ENCODE measurements around the gene SLC30A9.
A peak's percentile ranks its signal among the peaks of the same experiment; 100 is the strongest.

Gene SLC30A9

DNA sequence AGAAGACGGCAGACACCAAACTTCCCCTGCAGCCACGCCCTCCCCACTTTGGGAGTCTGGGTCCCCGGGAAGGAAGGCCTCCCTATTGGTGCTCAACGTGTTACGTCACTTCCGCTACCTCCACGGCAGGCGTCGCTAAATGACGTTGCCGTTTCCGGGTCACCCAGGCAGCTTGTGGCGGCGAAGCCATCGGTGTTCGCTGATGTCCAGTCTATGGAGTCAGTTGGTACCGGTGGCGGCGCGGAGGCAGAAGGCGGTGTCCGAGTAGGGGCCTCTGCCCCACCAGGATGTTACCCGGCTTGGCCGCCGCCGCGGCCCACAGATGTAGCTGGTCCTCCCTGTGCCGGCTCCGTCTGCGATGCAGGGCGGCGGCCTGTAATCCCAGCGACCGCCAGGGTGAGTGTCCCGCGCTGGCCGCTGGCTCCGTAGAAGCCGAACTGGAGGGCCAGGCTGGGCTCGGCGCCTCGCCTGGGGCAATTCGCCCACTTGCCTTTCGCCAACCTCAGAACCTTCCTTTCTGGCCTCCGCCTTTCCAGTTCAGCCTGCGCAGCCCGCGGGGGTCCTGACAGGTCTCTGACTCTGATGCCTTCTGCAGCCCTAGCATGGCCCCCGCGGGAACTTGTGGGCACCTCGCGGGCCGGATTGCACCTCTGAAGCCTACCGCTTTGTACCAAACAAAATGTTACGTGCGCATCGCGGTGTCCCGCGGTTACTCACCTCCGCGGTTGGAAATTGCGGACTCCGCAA lies at the start of gene SLC30A9:
Gene SLC30A9 (plus strand): TSS at position 166 of the 747 bp plus-strand sequence. CDS start 122 bp downstream, at position 288.
- peak; percentile 90 for DNase-seq

DNA sequence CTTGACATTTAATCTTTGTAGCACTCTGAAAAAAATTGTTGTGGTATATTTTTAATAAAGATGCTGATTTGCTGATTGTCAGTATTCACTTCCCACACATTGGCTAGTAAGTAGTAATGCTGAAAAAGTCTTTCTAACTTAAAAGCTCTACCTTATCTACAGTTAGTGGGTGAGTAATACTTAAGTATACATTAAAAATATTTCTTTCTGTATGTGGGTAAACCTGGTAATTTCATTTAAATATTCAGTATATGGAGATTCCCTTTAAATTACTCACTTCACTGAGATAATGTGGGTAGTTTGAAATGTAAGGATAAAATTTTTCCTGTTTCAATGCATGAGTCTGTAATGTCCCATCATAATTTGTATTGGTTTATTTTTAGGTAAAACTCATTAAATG lies 49.5 kb upstream of the SLC30A9 start:
- DNase-seq: no peak

DNA sequence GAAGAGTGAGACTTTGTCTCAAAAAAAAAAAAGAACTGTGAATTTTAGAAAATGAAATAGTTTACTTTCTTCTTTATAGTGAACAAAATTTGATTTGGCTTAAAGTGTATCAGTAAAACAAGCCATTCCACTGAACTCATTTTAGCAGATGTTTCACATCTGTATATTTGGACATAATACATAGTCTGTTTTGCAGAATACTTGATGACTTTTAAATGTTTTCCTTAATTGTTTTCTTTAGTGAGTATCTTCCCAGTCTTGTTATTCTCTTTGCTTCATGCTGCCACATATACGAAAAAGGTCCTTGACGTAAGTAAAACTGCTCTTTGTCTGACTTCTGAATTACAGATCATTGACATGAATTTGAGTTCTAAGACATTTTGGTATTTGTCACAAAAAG lies 46.8 kb upstream of the SLC30A9 start:
- DNase-seq: no peak

DNA sequence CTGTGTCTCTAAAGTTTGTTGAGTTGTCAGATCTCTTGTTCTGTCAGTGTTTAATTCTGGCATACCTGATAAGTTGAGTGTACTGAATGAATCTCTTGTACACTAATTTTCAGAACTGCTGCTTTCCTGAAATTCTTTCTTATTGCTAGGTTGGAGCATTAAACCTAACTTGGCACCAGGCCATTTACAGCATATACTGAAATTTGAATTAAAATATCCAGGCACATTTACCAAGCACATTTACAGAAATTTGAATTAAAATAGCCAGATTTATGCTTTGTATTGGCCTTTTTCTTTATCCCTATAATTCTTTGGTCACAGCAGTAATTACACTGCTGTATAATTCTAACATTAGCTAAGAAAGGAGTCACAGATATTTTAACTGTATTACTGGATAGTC lies 46.2 kb upstream of the SLC30A9 start:
- DNase-seq: no peak

DNA sequence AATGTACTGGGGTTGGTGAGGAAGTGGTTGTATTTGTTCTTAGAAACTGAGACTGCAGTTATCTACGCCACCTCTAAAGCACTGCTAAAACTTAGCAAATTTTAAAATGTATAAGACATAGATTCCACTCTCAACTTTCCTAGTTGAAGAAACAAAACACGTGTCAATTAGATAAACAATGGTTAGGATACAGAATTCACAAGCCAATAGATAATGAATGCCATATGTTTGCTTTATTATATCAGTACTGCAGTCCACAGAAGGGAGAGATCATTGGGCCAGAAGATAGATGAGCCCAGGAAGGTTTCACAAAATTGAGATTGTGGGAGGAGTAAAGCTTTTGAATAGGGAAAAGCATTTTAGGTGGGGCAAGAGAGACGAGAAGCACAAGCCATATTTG lies 40.8 kb upstream of the SLC30A9 start:
- DNase-seq: no peak

DNA sequence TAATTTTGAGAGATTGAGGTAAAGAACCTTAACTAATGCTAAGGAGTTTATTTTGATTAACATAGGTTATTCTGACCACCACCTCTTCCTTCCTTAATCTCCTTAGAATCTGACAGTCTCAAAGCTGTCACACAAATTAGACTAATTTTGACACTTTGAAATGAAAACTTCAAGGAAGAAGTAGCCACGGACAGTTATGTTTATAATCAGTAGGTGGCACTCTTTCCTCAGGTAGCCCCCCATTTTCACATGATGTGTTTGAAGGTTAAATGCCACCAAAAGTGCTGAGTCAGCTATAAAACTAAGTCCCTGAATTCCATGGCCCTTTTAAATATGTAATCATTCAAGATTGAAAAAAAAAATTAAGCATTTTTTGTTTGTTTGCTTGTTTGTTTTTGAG lies 32.7 kb upstream of the SLC30A9 start:
- no peak for DNase-seq

DNA sequence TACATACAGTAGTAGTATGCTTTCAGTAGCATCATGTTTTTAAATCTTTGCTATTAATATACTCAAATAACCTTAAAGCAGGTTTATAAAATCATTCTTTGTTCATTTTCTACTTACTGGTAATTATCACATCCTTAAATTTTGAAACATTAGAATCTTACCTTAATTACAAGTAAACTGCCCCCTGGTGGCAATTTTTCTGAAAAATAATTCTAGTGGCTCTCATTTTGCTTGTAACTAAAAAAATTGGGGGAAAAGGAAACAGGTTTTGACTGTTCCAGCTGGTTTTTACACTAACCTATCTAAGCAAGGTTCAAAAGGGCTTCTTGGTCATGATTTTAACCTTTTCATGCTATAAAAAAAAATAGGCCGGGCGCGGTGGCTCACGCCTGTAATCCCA lies 27.2 kb upstream of the SLC30A9 start:
- DNase-seq: no peak

DNA sequence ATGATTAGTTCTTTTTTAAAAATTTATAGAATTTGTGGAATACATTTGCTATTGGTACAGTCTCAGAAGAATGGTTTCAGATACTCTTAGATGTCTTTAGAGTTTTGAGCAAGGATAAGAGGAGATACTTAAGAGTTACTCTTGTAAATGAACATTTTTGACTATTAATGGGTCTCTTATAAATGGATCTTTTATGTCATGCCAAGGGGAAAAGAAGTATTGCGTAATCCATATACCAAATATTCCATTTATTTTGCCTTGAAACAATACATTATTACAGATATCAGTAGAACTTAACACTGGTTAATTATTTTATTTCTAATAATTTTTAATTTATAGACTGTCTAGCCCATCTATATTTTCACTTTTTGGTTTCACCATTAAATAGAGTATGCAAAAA lies 25.9 kb upstream of the SLC30A9 start:
- no peak for DNase-seq

DNA sequence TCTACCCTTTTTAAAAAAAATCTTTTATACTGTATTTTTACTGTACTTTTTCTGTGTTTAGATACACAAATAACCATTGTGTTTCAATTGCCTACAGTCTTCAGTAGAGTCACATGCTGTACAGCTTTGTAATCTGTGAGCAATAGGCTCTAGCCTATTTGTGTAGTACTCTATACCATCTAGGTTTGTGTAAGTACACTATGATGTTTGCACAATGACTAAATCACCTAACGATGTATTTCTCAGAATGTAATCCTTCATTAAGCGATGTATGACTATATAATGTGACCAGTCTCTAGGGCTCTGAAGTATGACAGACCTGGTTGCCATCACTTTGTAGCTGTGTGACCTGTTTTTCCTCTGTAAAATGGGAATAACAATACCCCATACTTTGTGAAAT lies 22.9 kb upstream of the SLC30A9 start:
- no peak for DNase-seq

DNA sequence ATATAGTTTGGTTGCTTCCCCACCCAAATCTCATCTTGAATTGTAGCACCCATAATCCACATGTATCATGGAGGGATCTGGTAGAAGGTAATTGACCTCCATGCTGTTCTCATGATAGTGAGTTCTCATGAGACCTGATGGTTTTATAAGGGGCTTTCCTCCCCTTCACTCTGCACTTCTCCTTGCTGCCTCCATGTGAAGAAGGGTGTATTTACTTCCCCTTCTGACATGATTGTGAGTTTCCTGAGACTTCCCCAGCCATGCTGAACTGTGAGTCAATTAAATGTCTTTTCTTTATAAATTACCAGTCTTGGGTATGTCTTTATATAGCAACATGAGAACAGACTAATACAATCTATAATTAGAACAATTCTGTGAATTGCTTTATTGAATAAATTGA lies 20.7 kb upstream of the SLC30A9 start:
- DNase-seq: no peak

DNA sequence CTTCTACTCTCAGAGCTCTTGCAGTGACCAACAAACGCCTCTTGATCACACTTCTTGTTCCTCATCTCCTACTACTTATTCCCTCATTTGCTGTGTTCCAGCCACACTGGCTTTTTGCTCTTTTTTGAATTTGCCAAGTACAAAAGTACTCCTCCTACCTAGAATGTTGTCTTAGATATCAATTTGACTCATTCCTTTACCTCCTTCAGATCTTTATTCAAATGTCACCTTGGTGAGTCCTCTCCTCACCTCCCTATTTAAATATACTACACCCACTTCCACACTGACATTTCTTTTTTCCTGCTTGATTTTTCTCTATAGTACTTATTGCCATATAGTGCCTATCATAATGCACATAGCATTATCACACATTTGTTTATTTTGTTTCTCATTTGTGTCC lies 15.0 kb upstream of the SLC30A9 start:
- DNase-seq: no peak

DNA sequence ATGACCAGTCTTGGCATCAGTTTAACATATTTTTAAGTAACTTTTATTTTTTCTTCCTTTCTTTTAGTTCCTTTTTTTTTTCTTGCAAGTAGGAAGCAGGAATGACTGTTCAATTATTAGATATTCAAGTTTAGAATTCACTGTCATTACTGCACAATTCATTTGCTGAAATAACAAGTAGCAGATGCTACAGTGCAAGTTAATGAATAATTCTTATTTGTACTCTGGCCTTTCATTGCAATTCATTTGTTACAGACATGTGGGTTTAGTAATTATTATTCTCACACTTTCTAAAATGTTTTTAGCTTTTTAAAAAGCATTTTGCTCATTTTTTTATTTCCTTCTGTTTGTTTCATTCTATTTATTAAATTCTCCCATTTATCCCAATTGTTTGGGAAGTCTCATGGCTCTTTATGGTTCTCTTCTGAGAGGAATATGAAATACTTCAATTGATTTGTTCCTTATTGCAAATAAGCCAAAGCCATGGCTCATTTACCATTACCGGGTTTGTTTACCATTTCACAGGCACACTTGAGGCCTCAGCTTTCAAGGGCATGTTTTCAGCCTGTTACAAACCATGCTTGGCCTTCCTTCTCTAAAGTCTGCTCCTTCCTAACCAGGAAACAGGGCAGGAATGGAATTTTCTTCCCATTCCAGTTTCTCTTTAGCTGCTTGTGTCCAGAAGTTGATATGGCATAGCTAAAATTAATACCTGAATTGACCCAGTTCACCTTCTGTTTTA lies 13.4 kb upstream of the SLC30A9 start:
- DNase-seq: peak; percentile 35

DNA sequence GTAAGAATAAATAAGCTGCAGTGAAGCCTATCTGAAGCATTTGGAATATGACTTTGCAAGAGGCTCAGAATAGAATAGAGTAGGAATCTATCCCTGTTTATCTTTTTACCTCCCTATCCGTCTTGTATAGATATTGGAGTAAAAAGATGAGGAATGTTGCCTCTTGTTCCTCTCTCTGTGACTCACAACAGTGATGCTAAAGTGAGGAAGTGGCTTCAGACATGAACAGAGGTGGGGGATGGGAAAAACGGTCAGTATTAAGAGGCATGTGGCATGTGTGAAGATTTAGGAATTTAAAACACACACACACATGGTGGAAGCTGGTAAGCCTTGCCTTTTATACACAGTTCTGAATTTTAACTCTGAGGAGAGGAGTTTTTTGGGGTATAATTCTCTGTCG lies 12.6 kb upstream of the SLC30A9 start:
- no peak for DNase-seq

DNA sequence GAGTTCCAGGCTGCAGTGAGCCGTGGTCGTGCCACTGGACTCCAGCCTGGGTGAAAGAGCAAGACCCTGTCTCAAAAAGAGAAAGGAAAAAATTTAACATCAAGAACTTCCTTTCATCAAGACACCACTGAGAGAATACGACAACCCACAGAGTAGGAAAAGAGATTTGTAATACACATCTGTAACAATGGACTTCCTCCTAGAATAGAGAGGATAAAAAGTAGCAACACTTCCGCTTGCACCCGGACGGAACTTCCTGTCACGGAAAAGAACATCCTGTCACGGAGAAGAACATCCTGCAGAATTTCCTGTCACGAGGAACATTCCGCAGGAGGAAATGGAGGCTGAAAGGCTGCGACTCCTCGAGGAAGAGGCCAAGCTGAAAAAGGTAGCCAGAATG lies 8.9 kb upstream of the SLC30A9 start, which contains the start of gene DCAF4L1:
Gene DCAF4L1 (plus strand): TSS at position 301 of the 400 bp plus-strand sequence. CDS start 37 bp downstream, at position 338.
- no peak for DNase-seq

DNA sequence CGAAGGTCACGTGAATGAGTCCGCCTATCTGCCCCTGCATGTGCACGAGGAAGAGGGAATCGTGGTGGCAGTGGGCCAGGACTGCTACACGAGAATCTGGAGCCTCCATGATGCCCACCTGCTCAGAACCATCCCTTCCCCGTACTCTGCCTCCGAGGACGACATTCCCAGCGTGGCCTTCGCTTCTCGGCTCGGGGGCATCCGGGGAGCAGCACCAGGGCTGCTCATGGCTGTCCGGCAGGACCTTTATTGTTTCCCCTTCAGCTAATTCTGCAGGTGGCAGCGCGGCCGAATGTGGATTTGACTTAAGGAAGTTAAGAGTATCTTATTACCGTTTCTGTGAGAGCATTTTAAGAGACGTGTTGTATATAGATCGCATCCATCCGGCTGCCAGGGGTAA lies 7.6 kb upstream of the SLC30A9 start:
- no peak for DNase-seq

DNA sequence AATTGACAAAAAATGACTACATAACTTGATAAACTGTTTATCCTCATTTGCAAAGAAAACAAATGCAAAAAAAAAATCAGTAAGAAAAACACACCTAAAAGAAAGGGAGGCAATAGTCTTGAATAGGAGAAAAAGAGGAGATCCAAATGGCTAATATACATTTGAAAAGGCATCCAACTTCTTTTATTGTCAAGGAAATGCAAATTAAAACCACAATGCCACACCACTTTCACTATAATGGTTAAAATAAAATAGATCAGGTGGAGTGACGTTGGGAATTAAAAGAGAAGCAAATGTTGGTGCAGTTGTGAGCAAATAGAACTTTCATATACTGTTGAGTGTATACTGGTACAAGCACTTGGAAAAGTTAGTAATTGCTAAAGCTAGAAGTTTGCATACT lies 5.2 kb upstream of the SLC30A9 start:
- DNase-seq: no peak

DNA sequence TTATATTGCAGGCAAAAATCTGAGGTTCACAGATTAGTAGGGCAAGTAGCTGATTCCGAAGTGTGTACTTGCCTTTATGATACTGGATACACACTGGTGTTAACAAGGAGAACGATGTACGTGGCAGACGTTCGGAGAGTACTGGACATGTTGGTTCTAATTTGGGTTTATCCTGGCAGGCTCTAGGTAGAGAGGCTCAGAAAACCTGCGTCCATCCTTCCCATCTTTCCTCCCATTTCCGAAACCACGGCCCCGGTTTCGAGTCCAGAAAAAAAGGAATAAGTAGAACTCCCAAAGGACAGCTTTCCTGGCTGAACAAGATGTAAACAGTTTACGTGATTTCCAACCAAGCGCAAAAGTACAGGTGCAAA lies 351 bp upstream of the SLC30A9 start:
- peak; percentile 25 for DNase-seq

DNA sequence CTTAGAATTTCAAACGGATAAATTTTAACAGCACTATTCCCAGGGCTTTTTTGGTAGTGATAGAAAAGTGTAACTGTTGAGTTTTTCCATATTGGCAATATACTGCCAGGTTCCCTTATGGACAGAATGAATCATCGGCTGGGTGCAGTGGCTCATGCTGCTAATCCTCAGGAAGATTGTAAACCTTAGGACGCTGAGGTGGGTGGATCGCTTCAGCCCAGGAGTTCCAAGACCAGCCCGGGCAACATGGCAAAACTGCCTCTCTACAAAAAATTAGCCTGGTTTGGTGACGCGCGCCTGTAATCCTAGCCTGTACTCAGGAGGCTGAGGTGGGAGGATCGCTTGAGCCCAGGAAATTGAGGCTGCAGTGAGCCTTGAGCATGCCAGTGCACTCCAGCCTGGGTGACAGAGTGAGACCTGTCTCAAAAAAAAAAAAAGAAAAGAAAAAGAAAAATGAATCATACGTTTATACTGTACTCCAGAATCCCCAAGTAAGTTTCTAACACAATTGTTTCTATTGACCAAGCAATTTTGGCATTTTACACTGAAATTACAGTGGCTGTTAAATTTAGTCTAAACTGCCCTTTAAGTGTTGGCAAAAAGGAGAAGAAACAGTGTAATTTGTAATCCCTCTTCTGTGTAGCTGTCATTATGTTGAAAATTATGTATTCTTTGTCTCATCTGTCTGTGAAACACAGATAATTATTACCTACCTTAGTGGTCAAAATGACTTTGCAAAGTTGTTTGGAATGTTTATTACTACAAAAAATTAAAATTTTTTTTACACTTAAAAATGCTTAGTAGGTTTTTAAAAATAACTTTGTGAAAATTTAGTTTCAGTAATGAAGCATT lies 1.8 kb downstream of the SLC30A9 start:
- no peak for DNase-seq

DNA sequence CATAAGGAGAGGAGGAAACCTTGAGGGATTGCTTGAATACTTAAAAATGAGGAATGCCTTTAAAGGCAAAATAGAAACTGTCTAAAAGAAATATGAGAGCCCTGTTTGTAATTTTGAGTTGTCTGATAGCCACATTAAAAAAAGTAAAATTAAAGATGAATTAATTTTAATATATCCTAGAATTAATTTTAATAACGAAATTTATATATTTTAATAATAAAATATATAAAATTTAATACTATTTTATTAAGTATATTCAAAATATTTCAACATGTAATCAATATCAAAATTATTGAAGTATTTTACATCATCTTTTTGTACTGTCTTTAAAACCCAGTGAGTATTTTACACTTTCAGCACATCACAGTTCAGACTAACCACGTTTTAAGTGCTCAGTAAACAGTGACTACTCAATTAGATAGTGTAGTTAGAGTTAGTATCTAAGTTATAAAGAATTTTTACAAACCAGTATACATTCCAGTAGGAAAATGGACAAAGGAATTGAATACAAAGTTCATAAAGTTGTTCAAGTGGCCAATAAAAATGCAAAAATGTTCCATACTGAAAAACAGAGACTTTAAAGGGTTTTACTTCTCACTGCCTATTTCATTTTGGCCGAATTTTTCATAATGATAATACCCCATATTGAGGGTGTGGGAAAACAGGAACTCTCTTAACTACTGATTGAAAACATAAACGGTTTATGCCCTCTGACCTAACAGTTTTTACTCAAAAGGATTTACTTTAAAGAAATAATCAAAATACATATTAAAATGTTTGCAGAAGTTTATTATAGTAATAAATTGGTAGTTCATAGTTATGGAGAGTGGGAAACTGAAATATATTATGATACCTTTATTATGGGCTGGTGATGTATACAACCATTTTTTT lies 2.9 kb downstream of the SLC30A9 start:
- DNase-seq: no peak

DNA sequence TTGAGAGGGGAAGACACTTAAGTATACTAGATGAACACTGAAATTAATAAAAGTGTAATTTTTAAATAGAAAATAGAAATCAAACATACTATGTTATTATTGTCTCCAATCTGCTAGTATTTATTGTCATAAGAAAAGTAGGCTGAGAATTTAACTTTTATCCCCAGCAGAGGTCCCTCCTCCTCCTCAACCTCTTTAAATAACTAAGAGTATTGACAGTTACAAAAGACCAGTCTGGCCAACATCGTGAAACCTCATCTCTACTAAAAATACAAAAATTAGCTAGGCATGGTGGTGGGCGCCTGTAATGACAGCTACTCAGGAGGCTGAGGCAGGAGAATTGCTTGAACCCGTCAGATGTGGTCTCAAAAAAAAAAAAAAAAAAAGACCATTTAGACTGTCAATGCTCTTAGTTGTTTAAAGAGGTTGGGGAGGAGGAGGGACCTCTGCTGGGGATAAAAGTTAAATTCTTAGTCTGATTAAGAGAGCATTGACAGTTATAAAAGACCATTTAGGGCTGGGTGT lies 4.2 kb downstream of the SLC30A9 start:
- DNase-seq: no peak

DNA sequence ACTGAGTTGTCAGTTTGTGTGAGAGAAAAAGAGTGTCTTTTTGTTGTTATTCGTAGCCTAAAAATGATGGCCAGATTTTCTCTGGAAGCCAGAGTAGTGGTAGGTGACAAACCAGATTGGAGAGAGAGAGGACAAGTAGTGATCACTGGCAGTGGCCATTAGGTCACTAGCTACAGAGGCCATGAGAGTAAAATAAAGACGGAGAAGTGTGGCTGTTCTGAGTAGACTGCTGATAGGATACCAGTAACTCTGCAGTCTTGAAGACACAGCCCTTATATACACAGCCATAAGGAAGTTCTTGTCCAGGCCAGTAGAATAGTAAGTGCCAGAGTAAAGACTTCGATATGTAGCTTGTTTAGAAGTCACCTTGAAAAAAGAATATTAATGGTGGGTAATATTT lies 7.7 kb downstream of the SLC30A9 start:
- no peak for DNase-seq

DNA sequence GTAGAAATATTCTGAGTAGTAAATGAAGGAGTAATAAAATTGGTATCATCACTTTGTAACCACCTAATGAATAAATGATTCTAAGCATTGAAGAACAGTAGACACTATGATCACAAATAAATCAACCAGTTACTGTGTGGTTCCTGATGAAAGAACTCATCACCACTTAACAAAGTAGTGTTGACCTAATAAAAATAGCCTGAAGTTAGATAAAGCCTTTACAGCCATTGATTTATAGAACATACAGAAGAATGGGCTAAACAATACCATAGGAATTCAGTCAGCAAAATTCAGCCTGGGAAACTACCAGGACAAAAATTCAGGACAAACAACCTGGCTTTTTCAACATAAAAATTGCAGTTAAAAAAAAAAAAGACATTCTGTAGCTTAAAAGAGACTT lies 9.0 kb downstream of the SLC30A9 start:
- DNase-seq: no peak
